Measurements from ENCODE around the gene SF3B6.

DNA sequence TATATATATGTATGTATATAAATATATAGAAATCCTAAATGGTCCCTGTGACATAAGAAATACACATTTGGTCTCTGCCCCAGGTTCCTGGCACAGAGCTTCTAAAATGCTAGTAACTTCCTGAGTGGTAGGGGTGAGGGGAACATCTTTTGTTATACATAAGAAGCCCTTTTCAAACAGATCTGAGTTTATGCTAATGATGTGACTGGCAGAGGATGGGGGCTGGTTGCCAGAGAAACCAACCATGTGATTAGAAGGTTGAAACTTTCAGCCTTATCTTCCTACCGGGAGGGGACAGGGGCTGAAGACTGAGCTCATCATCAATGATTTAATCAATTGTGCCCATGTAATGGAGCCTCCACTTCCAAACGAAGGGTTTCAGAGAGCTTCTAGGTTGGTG, 49.9 kb downstream of the SF3B6 start:
- TF ChIP-seq, protein P1, sequence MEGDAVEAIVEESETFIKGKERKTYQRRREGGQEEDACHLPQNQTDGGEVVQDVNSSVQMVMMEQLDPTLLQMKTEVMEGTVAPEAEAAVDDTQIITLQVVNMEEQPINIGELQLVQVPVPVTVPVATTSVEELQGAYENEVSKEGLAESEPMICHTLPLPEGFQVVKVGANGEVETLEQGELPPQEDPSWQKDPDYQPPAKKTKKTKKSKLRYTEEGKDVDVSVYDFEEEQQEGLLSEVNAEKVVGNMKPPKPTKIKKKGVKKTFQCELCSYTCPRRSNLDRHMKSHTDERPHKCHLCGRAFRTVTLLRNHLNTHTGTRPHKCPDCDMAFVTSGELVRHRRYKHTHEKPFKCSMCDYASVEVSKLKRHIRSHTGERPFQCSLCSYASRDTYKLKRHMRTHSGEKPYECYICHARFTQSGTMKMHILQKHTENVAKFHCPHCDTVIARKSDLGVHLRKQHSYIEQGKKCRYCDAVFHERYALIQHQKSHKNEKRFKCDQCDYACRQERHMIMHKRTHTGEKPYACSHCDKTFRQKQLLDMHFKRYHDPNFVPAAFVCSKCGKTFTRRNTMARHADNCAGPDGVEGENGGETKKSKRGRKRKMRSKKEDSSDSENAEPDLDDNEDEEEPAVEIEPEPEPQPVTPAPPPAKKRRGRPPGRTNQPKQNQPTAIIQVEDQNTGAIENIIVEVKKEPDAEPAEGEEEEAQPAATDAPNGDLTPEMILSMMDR (conservative IDR thresholded peaks at IDR 0.05 in 1 of 2, IDR thresholded peaks at IDR 0.05 in 1 of 2; ENCODE audit: low read depth in 1 of 2, low read length in 2 of 2), result no peak
- TF ChIP-seq EZH2 (IDR thresholded peaks at IDR 0.05; ENCODE audit: low read length, missing control alignments), result no peak

All from fibroblast of lung (primary cell).